Suprapubic skin (tissue), 3 donors: Measurements from ENCODE around the gene SIGLEC12.

ENCODE experiments used
- CTCF ChIP-seq, 2 donors: fragments of 200-600 bp in 1 of 2; fragments of 450-650 bp in 1 of 2; sonication (generic) in 1 of 2; IDR thresholded peaks; one replicate each; pipeline ENCODE4 v1.5.1; 2016 to 2019; ENCODE audit warnings: antibody characterized with exemption in 2 of 2, mild to moderate bottlenecking in 1 of 2, moderate library complexity in 1 of 2
- EP300 ChIP-seq: sonication (generic); formaldehyde crosslinking; IDR thresholded peaks from one replicate; pipeline ENCODE4 v1.6.1; 2017; ENCODE audit warnings: antibody characterized with exemption
- POLR2A ChIP-seq, 2 donors: fragments of 450-650 bp; IDR thresholded peaks; one replicate each; pipeline ENCODE4 v1.6.1; 2017; ENCODE audit warnings: antibody characterized with exemption in 2 of 2, mild to moderate bottlenecking in 2 of 2, moderate library complexity in 2 of 2

GRCh38 chr19:51549533-51550324, 48.1 kb upstream of the SIGLEC12 start:
- TF ChIP-seq EP300: no peak
- TF ChIP-seq CTCF (IDR thresholded peaks at IDR 0.05): no peak
- no peak for TF ChIP-seq POLR2A (IDR thresholded peaks at IDR 0.05)
